ENCODE measurements around the gene APBB2. TPM values are rescaled to one million over a fixed set of nuclear protein-coding genes. Genes with fewer than 3 reads are reported as not detected.

The APBB2 gene
- total RNA-seq, 2 experiments from 2014 or later, result 1.3 to 1.5 TPM

- POLR2A ChIA-PET, result interaction anchor here (0.6 kb wide), 1 partner anchor 13 kb away, joined by 4 read pairs; no protein-coding TSS in a partner anchor
- Mint-ChIP-seq H3K4me1 (no peaks in the 10 kb centered on the region), H3K9me3 (ENCODE audit: low read depth) (no peaks in the 10 kb centered on the region), H3K27ac (no peak overlapping the region), H3K36me3 (ENCODE audit: low read depth) (no peaks in the 10 kb centered on the region), H3K4me3 (no peak overlapping the region), H3K27me3 (peaks cover 10% of the 10 kb centered on the region)
- intact Hi-C loops (cut with DNase I, micrococcal nuclease), result no loop called here
- no peak for ATAC-seq
- CTCF ChIA-PET, result interaction anchor here (0.6 to 1.7 kb wide), 2 partner anchors 18 to 29 kb away, joined by 3 read pairs; no protein-coding TSS in a partner anchor
- DNase-seq, result no peak
These were observed 45.0 kb downstream of the APBB2 start for GRCh38 chr4:41169256-41169800.

- Mint-ChIP-seq H3K27me3 (peaks cover 7% of the 10 kb centered on the region), H3K4me3 (no peak overlapping the region), H3K36me3 (ENCODE audit: low read depth) (no peaks in the 10 kb centered on the region), H3K4me1 (no peaks in the 10 kb centered on the region), H3K9me3 (ENCODE audit: low read depth) (no peaks in the 10 kb centered on the region), H3K27ac (no peak overlapping the region)
- intact Hi-C loops (cut with DNase I, micrococcal nuclease), result no loop called here
- DNase-seq (no peak), ATAC-seq (no peak)
- ChIA-PET CTCF (no interaction called here), POLR2A (no interaction called here)
These were observed 47.2 kb downstream of the APBB2 start for GRCh38 chr4:41167191-41167590.

GRCh38 chr4:41164405-41164804, 49.9 kb downstream of the APBB2 start:
- ChIA-PET CTCF (no interaction called here), POLR2A (no interaction called here)
- no peaks in the 10 kb centered on the region for H3K4me1 Mint-ChIP-seq
- H3K27ac Mint-ChIP-seq, result no peak overlapping the region
- no peaks in the 10 kb centered on the region for H3K36me3 Mint-ChIP-seq (ENCODE audit: low read depth)
- no peak for DNase-seq
- H3K4me3 Mint-ChIP-seq, result no peak overlapping the region
- H3K27me3 Mint-ChIP-seq, result peaks cover 10% of the 10 kb centered on the region
- H3K9me3 Mint-ChIP-seq (ENCODE audit: low read depth), result no peaks in the 10 kb centered on the region
- no peak for ATAC-seq
- intact Hi-C loops (cut with DNase I, micrococcal nuclease), result no loop called here

- no peaks in the 10 kb centered on the region for H3K9me3 Mint-ChIP-seq (ENCODE audit: low read depth)
- ChIA-PET CTCF (interaction anchor here (0.7 kb wide), 1 partner anchor 131 kb away, joined by 4 read pairs; no protein-coding TSS in a partner anchor), POLR2A (no interaction called here)
- peaks cover 12% of the 10 kb centered on the region for H3K27me3 Mint-ChIP-seq
- intact Hi-C loops (cut with DNase I, micrococcal nuclease), result no loop called here
- ATAC-seq (no peak), DNase-seq (no peak)
- no peaks in the 10 kb centered on the region for H3K4me1 Mint-ChIP-seq
- H3K4me3 Mint-ChIP-seq, result no peak overlapping the region
- no peaks in the 10 kb centered on the region for H3K36me3 Mint-ChIP-seq (ENCODE audit: low read depth)
- H3K27ac Mint-ChIP-seq, result no peak overlapping the region
These were observed 53.0 kb downstream of the APBB2 start for GRCh38 chr4:41161355-41161754.

- Mint-ChIP-seq H3K27ac (no peak overlapping the region), H3K27me3 (peaks cover 12% of the 10 kb centered on the region), H3K4me3 (no peak overlapping the region), H3K36me3 (ENCODE audit: low read depth) (no peaks in the 10 kb centered on the region), H3K4me1 (no peaks in the 10 kb centered on the region), H3K9me3 (ENCODE audit: low read depth) (no peaks in the 10 kb centered on the region)
- ChIA-PET CTCF (interaction anchor here (0.7 kb wide), 1 partner anchor 131 kb away, joined by 4 read pairs; no protein-coding TSS in a partner anchor), POLR2A (no interaction called here)
- ATAC-seq, result no peak
- intact Hi-C loops (cut with DNase I, micrococcal nuclease), result no loop called here
- DNase-seq, result no peak
These were observed 53.5 kb downstream of the APBB2 start for GRCh38 chr4:41160856-41161255.

GRCh38 chr4:41160012-41160789, 54.1 kb downstream of the APBB2 start:
- Mint-ChIP-seq H3K4me1 (no peaks in the 10 kb centered on the region), H3K4me3 (no peak overlapping the region), H3K27me3 (peaks cover 8% of the 10 kb centered on the region), H3K36me3 (ENCODE audit: low read depth) (no peaks in the 10 kb centered on the region), H3K9me3 (ENCODE audit: low read depth) (no peaks in the 10 kb centered on the region), H3K27ac (no peak overlapping the region)
- no peak for ATAC-seq
- CTCF ChIA-PET, result no interaction called here
- intact Hi-C loops (cut with DNase I, micrococcal nuclease), result no loop called here
- DNase-seq, result no peak
- POLR2A ChIA-PET, result no interaction called here

GRCh38 chr4:41158756-41159155, 55.6 kb downstream of the APBB2 start:
- CTCF ChIA-PET, result no interaction called here
- intact Hi-C loops (cut with DNase I, micrococcal nuclease), result no loop called here

GRCh38 chr4:41158274-41158673, 56.1 kb downstream of the APBB2 start:
- Mint-ChIP-seq H3K27ac (no peak overlapping the region), H3K27me3 (peaks cover 8% of the 10 kb centered on the region), H3K4me3 (no peak overlapping the region), H3K36me3 (ENCODE audit: low read depth) (no peaks in the 10 kb centered on the region), H3K4me1 (no peaks in the 10 kb centered on the region), H3K9me3 (ENCODE audit: low read depth) (no peaks in the 10 kb centered on the region)
- POLR2A ChIA-PET, result no interaction called here
- intact Hi-C loops (cut with DNase I, micrococcal nuclease), result no loop called here
- ATAC-seq, result no peak
- CTCF ChIA-PET, result no interaction called here
- DNase-seq, result no peak

More at GRCh38 chr4:41158756-41159155, 55.6 kb downstream of the APBB2 start:
- DNase-seq (no peak), ATAC-seq (no peak)
- H3K9me3 Mint-ChIP-seq (ENCODE audit: low read depth), result no peaks in the 10 kb centered on the region
- POLR2A ChIA-PET, result no interaction called here
- H3K4me3 Mint-ChIP-seq, result no peak overlapping the region
- no peak overlapping the region for H3K27ac Mint-ChIP-seq
- H3K36me3 Mint-ChIP-seq (ENCODE audit: low read depth), result no peaks in the 10 kb centered on the region
- H3K4me1 Mint-ChIP-seq, result no peaks in the 10 kb centered on the region
- peaks cover 8% of the 10 kb centered on the region for H3K27me3 Mint-ChIP-seq

GRCh38 chr4:41157009-41157408, 57.3 kb downstream of the APBB2 start:
- Mint-ChIP-seq H3K27me3 (peaks cover 8% of the 10 kb centered on the region), H3K4me1 (no peaks in the 10 kb centered on the region), H3K4me3 (no peak overlapping the region), H3K36me3 (ENCODE audit: low read depth) (no peaks in the 10 kb centered on the region), H3K9me3 (ENCODE audit: low read depth) (no peaks in the 10 kb centered on the region), H3K27ac (no peak overlapping the region)
- DNase-seq (no peak), ATAC-seq (no peak)
- ChIA-PET POLR2A (no interaction called here), CTCF (interaction anchor here (0.7 kb wide), 1 partner anchor 1007 kb away, joined by 4 read pairs; no protein-coding TSS in a partner anchor)
- intact Hi-C loops (cut with DNase I, micrococcal nuclease), result no loop called here

- no peaks in the 10 kb centered on the region for H3K4me1 Mint-ChIP-seq
- intact Hi-C loops (cut with DNase I, micrococcal nuclease), result no loop called here
- DNase-seq (no peak), ATAC-seq (no peak)
- no peaks in the 10 kb centered on the region for H3K36me3 Mint-ChIP-seq (ENCODE audit: low read depth)
- no peak overlapping the region for H3K27ac Mint-ChIP-seq
- H3K9me3 Mint-ChIP-seq (ENCODE audit: low read depth), result no peaks in the 10 kb centered on the region
- ChIA-PET POLR2A (interaction anchor here (0.8 kb wide), 1 partner anchor 13 kb away, joined by 4 read pairs; no protein-coding TSS in a partner anchor), CTCF (interaction anchor here (0.7 kb wide), 1 partner anchor 1008 kb away, joined by 4 read pairs; no protein-coding TSS in a partner anchor)
- peaks cover 8% of the 10 kb centered on the region for H3K27me3 Mint-ChIP-seq
- no peak overlapping the region for H3K4me3 Mint-ChIP-seq
These were observed 57.8 kb downstream of the APBB2 start for GRCh38 chr4:41156574-41156973.

GRCh38 chr4:41155194-41155830, 59.0 kb downstream of the APBB2 start:
- H3K36me3 Mint-ChIP-seq (ENCODE audit: low read depth), result no peaks in the 10 kb centered on the region
- ChIA-PET POLR2A (no interaction called here), CTCF (no interaction called here)
- H3K27me3 Mint-ChIP-seq, result peaks cover 10% of the 10 kb centered on the region
- no peaks in the 10 kb centered on the region for H3K4me1 Mint-ChIP-seq
- DNase-seq, result no peak
- no peak overlapping the region for H3K4me3 Mint-ChIP-seq
- no peaks in the 10 kb centered on the region for H3K9me3 Mint-ChIP-seq (ENCODE audit: low read depth)
- H3K27ac Mint-ChIP-seq, result no peak overlapping the region
- intact Hi-C loops (cut with DNase I, micrococcal nuclease), result no loop called here
- no peak for ATAC-seq

- H3K27me3 Mint-ChIP-seq, result peaks cover 8% of the 10 kb centered on the region
- H3K27ac Mint-ChIP-seq, result no peak overlapping the region
- no peak for DNase-seq
- no peaks in the 10 kb centered on the region for H3K9me3 Mint-ChIP-seq (ENCODE audit: low read depth)
- no peaks in the 10 kb centered on the region for H3K4me1 Mint-ChIP-seq
- H3K36me3 Mint-ChIP-seq (ENCODE audit: low read depth), result no peaks in the 10 kb centered on the region
- CTCF ChIA-PET, result no interaction called here
- POLR2A ChIA-PET, result no interaction called here
- no peak for ATAC-seq
- no peak overlapping the region for H3K4me3 Mint-ChIP-seq
- intact Hi-C loops (cut with DNase I, micrococcal nuclease), result no loop called here
These were observed 59.5 kb downstream of the APBB2 start for GRCh38 chr4:41154814-41155177.

Data from activated CD4-positive, alpha-beta T cell treated with anti-CD3 and anti-CD28 coated beads for 36 hours (primary cell).